ENCODE measurements around the gene KIAA2012. TPM values are rescaled to one million over a fixed set of nuclear protein-coding genes. Genes with fewer than 3 reads are reported as not detected.
A peak's percentile ranks its signal among the peaks of the same experiment; 100 is the strongest.

KIAA2012 gene
- total and polyA plus RNA-seq, 2 of the 4 experiments (the other 2 are of a cell fraction), result under 0.01 to 0.09 TPM

DNA sequence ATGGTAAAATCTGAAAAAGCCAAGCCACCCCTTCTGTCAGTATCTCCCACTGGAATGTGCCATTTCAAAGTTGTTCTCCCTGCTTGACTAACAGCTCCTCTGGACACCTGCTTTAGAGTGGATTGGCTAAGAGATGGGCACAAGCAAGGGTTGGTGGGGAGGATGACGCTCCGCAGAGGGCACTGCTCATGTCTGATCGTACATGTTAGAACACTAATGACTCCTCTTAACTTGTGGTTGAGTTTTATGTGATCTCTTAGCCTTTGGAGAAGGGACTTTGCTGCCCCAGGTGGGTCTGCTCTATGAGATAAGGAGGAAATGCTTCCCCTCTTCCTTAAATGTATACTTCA is 8.2 kb upstream of the KIAA2012 start:
- H4K8ac ChIP-seq (ENCODE audit: low read depth in 2 of 2, low read length in 2 of 2), result peak overlapping the region in 1 of 2 experiments; percentile 1; a peak in 1 of 4 replicates
- TF ChIP-seq POLR2A (IDR thresholded peaks at IDR 0.05; ENCODE audit: low read depth, low read length) (no peak), SMC3 (IDR thresholded peaks at IDR 0.05; ENCODE audit: low read depth, low read length) (no peak), NFE2L2 (IDR thresholded peaks at IDR 0.05; ENCODE audit: low read depth, low read length) (no peak), CEBPB (IDR thresholded peaks at IDR 0.05; ENCODE audit: low read depth, low read length) (no peak), MXI1 (IDR thresholded peaks at IDR 0.05; ENCODE audit: borderline replicate concordance, low read depth, low read length) (no peak), FOS (IDR thresholded peaks at IDR 0.05; ENCODE audit: low read depth, low read length) (no peak), MAFK (IDR thresholded peaks at IDR 0.05; ENCODE audit: low read depth, low read length) (no peak)
- dilution Hi-C loops (cut with HindIII; ENCODE audit: low sequenced_read_pairs, unreplicated experiment) (no loop called here), in situ Hi-C loops (cut with MboI; ENCODE audit: low sequenced_read_pairs) (no loop called here), intact Hi-C loops (cut with micrococcal nuclease) (no loop called here)
- no peak for ATAC-seq (ENCODE audit: low read depth)
- DNase-seq, result no peak
- H2AK5ac ChIP-seq (ENCODE audit: low read depth, low read length), result peak overlapping the region; percentile 85
- H3K9me3 ChIP-seq (ENCODE audit: control insufficient read depth, insufficient read depth, low read length), result no peaks in the 10 kb centered on the region
- no peak overlapping the region for H3K18ac ChIP-seq (ENCODE audit: low read depth, low read length)
- H4K5ac ChIP-seq (ENCODE audit: low read depth, low read length), result no peak overlapping the region
- H3K9me1 ChIP-seq (ENCODE audit: insufficient read depth, low read length), result 0 out of 2 replicates have a peak, but pooled peaks cover 7% of the 10 kb centered on the region
- no peak overlapping the region for H4K91ac ChIP-seq (ENCODE audit: insufficient read depth, low read depth, low read length)
- H3K27me3 ChIP-seq (ENCODE audit: control insufficient read depth, insufficient read depth, low read length), result no peaks in the 10 kb centered on the region
- H2BK120ac ChIP-seq (ENCODE audit: low read depth, low read length), result peak overlapping the region; percentile 75; the same call in 1 of the 2 replicates
- no peaks in the 10 kb centered on the region for H3K36me3 ChIP-seq (ENCODE audit: control insufficient read depth, insufficient read depth, low read length)
- no peak overlapping the region for H3K27ac ChIP-seq (ENCODE audit: insufficient read depth, low read length)
- no peak overlapping the region for H2BK5ac ChIP-seq (ENCODE audit: low read depth, low read length, poor library complexity, severe bottlenecking)
- H2BK20ac ChIP-seq (ENCODE audit: low read depth, low read length), result no peak overlapping the region; the same call in 1 of the 2 replicates
- H3K23ac ChIP-seq (ENCODE audit: low read depth, low read length), result no peak overlapping the region
- H3K14ac ChIP-seq (replicated peaks; ENCODE audit: low read depth, low read length), result peak overlapping the region; percentile 16; the same call in 1 of the 2 replicates
- BruUV-seq (replicated peaks), result no TSS peak
- H2BK15ac ChIP-seq (ENCODE audit: low read depth, low read length), result peak overlapping the region; percentile 57; the same call in 2 of the 3 replicates
- peak overlapping the region; percentile 45 for H2AFZ ChIP-seq (replicated peaks; ENCODE audit: low read length, poor library complexity)
- peak overlapping the region; percentile 61 for H2AK9ac ChIP-seq (replicated peaks; ENCODE audit: low read depth, low read length, poor library complexity)
- no peak overlapping the region for H3K4me2 ChIP-seq (ENCODE audit: low read depth, low read length)
- no peak overlapping the region for H3K9ac ChIP-seq (ENCODE audit: low read depth, low read length)
- H3K4me1 ChIP-seq (ENCODE audit: control insufficient read depth, insufficient read depth, low read length), result peaks cover 10% of the 10 kb centered on the region
- H3K56ac ChIP-seq (ENCODE audit: extremely low read depth, insufficient read depth, low read length), result no peak overlapping the region
- WGBS, 2 experiments (ENCODE audit: extremely low coverage in 2 of 2, insufficient read length in 1 of 2), result no CpG with 5 or more reads among the region's 3 CpGs
- 0 out of 2 replicates have a peak overlapping the region, but pooled peaks have one; percentile 59 for H3K4ac ChIP-seq (ENCODE audit: low read depth, low read length)
- H4K20me1 ChIP-seq (ENCODE audit: insufficient read depth, low read length), result no peaks in the 10 kb centered on the region
- ChIA-PET CTCF (interaction anchor here (0.6 to 0.7 kb wide), 2 partner anchors 9 to 431 kb away, joined by 3 read pairs; no protein-coding TSS in a partner anchor), POLR2A (ENCODE audit: unreplicated experiment) (no interaction called here)
- H3K4me3 ChIP-seq (ENCODE audit: insufficient read depth, low read depth, low read length), result no peak overlapping the region
- H3K79me1 ChIP-seq (ENCODE audit: low read depth in 1 of 2, low read length in 2 of 2), result no peaks in the 10 kb centered on the region

Data from IMR-90 (cell line).